HG02588 (cell line): ENCODE data around the gene BECN2.
"Not testable (repeated sequence)": the region's sequence is repeated elsewhere in the genome, so short reads cannot be mapped to it uniquely, and the experiment has no call there.

Experiments used
- ATAC-seq: cut with Tn5 transposase; IDR thresholded peaks from one replicate; pipeline ENCODE4 v1.9.1; 2021; ENCODE audit warnings: mild to moderate bottlenecking, moderate library complexity; ENCODE audit not compliant: unreplicated experiment

The BECN2 gene

GRCh38 chr1:241979071-241979470 lies 21.5 kb downstream of the BECN2 start:
- no peak for ATAC-seq

DNA sequence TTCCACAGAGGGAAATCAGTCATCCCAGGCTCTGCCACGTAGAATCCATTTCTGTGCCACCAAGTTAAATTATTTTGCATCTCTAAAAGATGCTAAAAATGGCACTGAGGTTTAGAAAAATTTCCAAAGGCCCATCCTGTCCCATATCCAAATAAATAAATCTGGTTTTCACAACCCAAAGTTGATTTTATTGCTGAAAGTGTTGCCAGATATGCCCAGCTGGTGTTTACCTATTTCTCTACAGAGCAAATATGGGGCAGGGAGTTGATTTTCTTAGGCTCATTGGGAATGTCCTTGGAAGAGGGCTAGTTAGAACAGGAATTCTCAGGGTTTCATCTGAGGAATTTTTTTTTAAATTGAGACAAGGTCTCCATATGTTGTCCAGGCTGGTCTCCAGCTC lies 22.4 kb downstream of the BECN2 start:
- ATAC-seq: no peak

GRCh38 chr1:241985787-241986186 lies 28.2 kb downstream of the BECN2 start:
- ATAC-seq: no peak

- not testable (repeated sequence) for ATAC-seq
Observed at GRCh38 chr1:241988389-241988930, 30.9 kb downstream of the BECN2 start.

- no peak for ATAC-seq
Observed at GRCh38 chr1:241990040-241990439, 32.5 kb downstream of the BECN2 start.

- ATAC-seq: no peak
Observed at GRCh38 chr1:241992734-241993133, 35.2 kb downstream of the BECN2 start.

- ATAC-seq: no peak
Observed at GRCh38 chr1:241994171-241994570, 36.6 kb downstream of the BECN2 start.

DNA sequence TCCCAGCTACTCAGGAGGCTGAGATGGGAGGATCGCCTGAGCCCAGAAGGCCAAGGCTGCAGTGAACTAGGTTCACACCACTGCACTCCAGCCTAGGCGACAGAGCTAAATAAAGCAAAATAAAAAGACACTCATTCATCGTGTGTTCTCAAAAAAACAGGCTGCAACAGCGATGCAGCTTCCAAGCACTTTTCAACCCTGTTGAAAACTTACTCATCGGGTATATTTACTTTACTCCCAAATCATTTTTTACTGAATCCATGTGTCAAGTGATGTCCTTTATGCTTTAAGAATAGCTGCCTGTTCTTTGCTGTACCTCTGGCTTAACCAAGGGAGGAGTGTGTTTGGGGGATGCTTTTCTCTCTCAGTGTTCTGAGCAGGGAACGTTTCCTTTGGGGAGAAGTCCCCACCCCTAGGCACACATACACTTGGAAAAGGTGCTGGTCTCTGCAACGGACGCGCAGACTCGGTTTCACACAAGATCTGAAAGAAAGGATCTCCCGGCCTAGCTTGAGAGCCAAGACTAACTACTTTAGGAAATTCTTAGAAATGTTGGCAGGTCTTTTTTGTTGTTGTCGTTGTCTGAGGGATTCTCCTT lies 39.9 kb downstream of the BECN2 start:
- ATAC-seq: no peak

- no peak for ATAC-seq
Observed at GRCh38 chr1:241998412-241998921, 40.9 kb downstream of the BECN2 start.

DNA sequence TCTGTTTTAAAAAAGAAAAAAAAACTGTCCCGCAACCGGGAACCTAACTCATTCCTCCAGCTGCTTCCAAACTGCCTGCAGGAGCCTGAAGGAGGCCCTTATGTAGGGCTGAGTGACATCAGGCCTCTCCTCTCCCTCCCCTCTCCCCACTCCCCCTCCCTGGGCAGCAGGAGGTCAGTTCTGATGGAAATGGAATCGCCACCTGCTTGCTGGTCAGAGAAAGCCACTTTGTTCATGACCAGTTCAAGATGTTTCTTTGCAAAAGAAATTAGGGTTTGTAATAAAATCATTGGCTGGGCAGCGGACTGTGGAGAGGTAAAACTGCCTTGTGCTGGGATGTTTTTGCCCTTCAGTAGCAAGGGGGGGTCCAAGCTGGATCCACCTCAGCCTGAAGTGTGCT lies 41.5 kb downstream of the BECN2 start, which contains the start of gene MAP1LC3C:
TSS of gene MAP1LC3C (minus strand) at position 73 of the 400 bp plus-strand sequence. CDS start 90 bp downstream, outside the sequence.
- no peak for ATAC-seq

DNA sequence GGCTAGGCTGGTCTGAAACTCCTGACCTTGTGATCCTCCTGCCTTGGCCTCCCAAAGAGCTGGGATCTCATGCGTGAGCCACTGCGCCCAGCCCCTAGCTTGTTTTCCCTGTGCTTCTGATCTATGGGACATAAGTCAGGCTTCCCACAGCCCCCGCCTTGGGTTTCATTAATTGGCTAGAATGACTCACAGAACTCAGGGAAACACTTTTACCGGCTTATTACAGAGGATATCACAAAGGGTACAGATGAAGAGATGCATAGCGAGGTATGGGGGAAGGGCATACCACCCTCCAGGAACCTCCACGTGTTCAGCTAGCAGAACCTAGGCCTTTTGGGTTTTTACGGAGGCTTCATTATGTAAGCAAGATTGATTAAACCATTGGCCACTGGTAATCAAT lies 42.9 kb downstream of the BECN2 start:
- ATAC-seq: no peak

DNA sequence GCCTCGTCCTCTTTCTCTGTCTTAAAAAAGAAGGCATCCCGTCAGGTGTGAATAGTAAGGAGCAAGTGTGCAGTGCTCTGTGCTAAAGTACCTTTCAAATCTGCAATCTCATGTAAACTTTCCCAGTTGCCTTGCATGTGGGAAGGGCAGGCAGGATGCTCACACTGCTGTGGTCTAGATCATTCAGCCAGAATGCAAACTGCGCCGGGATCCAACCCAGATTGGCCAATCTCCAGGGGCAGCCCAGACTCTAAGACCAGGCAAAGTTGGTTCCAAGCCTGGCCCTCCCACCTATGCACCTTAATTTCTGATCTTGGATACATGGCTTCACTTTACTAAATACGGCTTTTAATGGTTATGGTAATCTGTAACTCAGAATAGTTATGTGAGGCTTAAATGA lies 44.5 kb downstream of the BECN2 start:
- no peak for ATAC-seq

GRCh38 chr1:242002510-242002909 lies 44.9 kb downstream of the BECN2 start:
- no peak for ATAC-seq

- no peak for ATAC-seq
Observed at GRCh38 chr1:242004751-242005495, 47.4 kb downstream of the BECN2 start.

GRCh38 chr1:242005866-242006535 lies 48.4 kb downstream of the BECN2 start:
- no peak for ATAC-seq

DNA sequence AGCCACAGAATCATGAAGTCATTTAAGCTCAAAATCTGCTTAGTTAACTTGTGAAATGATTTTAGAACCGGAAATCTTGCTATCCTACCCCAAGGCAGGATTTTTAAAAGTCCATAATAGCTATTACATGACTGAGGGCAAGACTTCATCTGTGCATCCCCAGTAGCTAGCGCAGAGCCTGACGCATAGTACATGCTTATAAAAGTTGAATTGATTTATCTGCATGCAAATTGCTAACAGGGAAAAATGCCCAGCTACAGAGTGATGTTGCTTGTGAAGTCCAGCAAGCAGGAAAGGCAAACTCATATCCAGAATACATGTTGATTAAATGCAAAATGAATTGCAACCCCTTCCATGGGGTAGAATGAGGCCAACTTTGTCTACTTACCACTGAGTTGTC lies 49.4 kb downstream of the BECN2 start:
- ATAC-seq: no peak
